GM21360 (cell line): Measurements from ENCODE around the gene SEMA3C.

Source experiments
- ATAC-seq: cut with Tn5 transposase; IDR thresholded peaks from one replicate; pipeline ENCODE4 v1.9.1; 2021; ENCODE audit warnings: mild to moderate bottlenecking, moderate library complexity; ENCODE audit not compliant: unreplicated experiment

SEMA3C gene

GRCh38 chr7:80752954-80753690 is 165.7 kb downstream of the SEMA3C start:
- no peak for ATAC-seq

DNA sequence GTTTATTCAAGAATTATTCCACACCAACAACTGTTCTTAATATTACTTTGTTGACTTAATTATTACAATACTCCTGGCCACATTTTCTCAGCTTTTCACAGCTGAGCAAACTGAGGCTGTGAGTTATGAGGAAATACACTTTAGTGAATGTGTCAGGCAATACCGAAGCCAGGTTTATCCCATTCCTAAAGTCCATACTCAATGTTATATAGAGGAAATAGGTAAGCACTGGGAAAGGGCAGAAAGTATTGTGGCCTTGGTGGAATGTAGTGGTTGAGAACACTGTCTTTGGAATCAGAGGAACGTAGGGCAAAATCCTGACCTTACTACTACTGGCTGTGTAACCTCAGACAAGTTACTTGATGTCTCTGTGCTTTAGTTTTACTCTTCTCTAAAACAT is 169.6 kb downstream of the SEMA3C start:
- ATAC-seq = no peak

- no peak for ATAC-seq
Observed at GRCh38 chr7:80748363-80749042, 170.3 kb downstream of the SEMA3C start.

GRCh38 chr7:80740778-80741545 is 177.9 kb downstream of the SEMA3C start:
- no peak for ATAC-seq

- no peak for ATAC-seq
Observed at GRCh38 chr7:80736371-80737125, 182.3 kb downstream of the SEMA3C start.

DNA sequence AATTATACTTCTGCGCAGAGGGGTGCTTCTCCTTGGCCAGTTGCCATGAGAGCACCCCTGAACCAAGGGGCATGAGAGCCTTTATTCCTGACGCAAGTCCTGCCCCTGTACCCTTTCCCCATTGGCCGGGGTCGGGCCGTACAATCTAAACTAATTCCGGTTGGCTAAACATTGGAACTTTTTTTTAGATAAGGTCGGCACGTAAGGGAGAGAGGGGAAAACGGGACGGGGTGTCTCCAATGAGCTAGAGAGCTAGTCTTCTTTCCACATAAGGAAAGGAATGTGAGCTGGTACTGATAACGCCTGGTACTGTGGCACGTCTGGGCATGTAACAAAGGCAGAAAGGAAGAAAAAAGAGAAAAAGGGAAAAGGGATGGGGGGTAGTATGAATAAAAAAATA is 183.5 kb downstream of the SEMA3C start:
- no peak for ATAC-seq

- ATAC-seq = no peak
Observed at GRCh38 chr7:80734011-80734410, 184.8 kb downstream of the SEMA3C start.

DNA sequence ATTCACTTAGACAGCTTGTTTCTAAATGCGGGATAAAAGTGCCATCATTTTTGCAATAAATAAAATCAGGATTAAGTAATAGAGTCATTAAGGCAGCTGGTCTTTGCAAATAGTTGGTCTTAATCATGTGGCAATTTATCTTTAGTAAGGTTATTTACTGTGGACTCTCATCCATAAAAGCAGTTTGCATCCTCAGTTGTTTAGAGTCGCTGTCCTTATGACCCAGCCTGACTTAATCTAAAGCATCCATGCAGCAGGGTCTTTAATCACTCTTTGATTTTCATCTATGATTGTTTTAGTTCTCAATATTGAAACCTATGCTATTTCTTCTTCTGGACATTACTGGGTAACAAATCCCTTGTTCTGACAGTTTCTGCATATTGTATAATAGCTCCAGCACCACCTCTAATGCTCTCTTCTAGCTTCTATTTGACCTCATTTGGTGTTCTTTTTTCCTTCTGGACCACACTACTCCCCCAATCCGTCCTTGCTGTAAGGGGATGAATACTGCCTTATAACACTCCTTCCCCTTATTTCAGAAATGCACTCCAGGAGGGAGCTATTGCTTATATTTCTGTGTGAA is 185.4 kb downstream of the SEMA3C start:
- no peak for ATAC-seq

- ATAC-seq = no peak
Observed at GRCh38 chr7:80732630-80733029, 186.2 kb downstream of the SEMA3C start.

DNA sequence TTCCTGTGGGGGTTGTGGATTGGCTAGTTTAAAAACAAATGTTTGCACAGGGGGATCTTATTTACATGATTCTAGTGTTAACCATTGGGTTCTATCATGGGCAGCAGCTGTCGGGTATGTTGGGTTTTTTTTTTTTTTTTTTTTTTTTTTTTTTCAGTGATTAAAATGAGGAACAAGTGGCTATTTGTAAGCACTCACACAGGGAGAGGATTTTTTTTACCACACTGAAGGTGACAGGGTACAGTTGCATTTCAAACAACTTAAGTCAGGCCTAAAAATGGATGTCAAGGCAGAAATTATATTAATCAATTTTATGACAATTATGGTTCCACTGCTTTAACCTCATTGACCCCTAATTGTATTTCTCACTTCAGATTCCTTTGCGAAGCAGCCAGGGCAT is 187.6 kb downstream of the SEMA3C start:
- no peak for ATAC-seq

DNA sequence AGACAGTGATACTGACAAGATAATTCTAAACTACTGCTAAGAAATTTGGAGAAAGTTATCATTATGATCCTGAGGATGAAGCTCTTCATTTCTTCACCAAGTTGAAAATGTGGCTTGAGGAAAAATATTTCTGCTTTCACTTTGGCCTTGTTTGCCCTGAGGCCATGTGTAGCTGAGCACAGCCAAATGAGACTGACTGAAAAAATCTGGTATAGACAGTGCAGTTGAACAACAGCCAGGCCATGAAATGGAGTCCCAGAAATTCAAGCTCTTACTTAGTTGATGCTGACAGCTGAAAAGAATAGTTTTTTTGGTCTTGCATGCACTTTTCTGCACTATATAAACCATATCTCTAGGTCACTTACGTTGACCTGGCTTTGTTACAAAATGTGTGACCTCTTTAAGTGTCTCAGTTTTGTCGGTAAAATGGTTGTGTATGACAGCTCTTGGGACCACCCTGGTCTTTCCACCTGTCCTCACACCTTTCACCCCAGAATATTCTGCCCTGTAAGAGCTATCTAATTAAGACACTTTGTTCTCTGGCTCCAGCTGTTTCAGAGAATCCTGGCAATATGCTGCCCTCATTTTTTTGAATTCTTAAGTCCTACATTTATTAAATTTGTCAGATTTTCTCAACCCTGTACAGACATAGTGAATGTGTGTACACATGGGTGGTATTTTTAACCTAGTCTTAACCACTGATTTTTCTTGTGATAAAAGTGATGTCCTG is 189.1 kb downstream of the SEMA3C start:
- ATAC-seq = no peak

DNA sequence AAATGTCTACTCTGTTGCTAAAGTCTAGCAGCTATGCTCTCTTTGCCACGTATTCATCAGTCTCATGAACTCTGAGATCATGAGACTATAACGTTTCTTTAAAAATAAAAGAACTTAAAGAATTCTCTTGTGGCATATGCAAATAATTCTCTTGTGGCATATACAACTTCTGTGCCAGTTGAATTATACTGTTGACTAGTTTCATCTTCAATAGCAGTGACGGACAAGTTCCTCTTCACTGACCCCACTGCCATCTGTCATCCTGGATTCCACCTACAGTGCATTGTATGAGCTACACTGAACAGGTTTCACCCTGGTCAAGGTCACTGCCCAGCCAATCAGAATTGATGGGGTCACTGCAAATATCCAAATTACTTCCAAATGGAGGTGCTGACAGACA is 192.2 kb downstream of the SEMA3C start:
- no peak for ATAC-seq

DNA sequence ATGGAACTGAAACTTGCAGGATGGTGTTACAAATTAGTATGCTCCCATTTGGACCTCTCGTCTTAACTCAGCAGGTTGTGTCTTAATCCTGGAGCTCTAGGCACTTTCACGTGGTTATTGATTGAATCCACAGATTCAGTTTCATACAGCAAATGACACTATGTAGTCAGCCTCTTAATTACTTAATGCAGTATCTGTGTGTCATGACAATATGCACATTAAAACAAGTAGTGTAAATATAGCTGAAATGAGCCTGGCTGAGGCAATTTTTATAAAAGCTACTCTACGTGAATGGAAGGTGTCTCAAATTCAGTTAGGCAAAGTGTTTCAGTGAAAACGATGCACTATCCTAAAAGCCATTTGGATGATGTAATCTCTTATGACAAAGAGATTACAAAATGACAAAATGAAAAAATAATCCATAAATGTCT is 193.7 kb downstream of the SEMA3C start:
- ATAC-seq = no peak

DNA sequence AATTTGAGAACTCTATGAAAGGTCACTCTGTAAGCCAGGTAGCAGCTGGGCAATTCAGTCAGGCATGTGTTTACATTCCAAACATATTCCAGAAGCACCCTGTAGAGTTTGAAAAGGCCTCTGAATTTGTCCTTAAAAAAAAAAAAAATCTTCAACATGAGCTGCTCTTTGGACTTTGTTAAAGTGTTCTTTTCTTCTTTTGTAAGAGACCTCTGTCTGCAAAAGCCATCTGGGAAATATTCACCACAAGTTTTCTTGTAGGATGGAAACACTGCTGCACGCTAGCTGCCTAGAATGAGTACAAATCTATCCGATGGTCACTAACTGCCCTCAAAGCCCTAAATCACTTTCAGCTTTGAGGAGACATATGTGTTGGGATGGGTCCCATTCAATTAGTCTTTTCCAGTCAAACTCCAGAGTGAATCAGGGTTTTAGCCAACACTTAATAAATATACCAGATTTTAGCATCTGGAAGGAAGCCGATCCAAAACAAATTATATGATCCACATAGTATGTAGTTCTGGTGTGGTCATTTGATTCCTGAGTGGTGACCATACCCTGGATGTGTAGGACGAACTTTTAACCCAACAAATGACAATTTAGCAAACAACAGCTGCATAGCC is 194.5 kb downstream of the SEMA3C start:
- no peak for ATAC-seq

GRCh38 chr7:80722616-80723195 is 196.1 kb downstream of the SEMA3C start:
- ATAC-seq = no peak

- no peak for ATAC-seq
Observed at GRCh38 chr7:80721883-80722615, 196.8 kb downstream of the SEMA3C start.

- no peak for ATAC-seq
Observed at GRCh38 chr7:80720146-80720545, 198.7 kb downstream of the SEMA3C start.

DNA sequence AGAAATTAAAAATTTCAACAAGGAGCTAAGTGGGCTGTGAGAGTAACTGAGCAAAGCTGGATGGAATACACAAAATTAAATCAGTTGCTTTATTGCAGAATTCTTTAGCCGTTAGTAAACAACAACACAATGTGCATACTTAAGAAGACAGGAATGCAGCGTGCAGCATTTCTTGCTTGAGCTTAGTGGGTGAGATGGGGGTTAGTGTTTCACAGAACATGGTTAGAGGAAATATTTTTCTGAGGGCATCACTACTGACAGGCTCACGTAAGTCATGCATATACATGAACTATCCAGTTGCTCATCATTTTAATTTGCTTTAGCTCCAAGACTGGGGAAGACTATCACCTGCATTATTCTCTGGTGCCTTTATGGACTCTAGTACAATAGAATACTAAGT is 199.6 kb downstream of the SEMA3C start:
- no peak for ATAC-seq

- no peak for ATAC-seq
Observed at GRCh38 chr7:80711531-80711930, 207.3 kb downstream of the SEMA3C start.
